ENCODE results near the gene MEIOSIN. TPM values are rescaled to one million over a fixed set of nuclear protein-coding genes. Genes with fewer than 3 reads are reported as not detected.
"Not testable (repeated sequence)": the region's sequence is repeated elsewhere in the genome, so short reads cannot be mapped to it uniquely, and the experiment has no call there.

MEIOSIN gene
- total and polyA plus RNA-seq, 2 donors, result 0.02 TPM; not detected in 1

DNA sequence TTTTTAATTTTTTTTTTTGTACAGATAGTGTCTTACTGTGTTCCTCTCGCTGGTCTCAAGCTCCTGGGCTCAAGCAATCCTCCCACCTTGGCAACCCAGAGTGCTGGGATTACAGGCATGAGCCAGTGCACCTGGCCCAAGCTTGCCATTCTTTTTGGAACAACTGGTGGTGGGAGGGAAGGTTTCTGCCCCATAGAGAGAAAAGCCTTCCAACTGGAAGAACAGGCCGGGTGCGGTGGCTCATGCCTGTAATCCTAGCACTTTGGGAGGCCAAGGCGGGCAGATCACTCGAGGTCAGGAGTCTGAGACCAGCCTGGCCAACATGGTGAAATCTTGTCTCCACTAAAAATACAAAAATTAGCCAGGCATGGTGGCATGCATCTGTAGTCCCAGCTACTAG lies 66.3 kb downstream of the MEIOSIN start:
- not testable (repeated sequence) for H3K9me3 ChIP-seq (ENCODE audit: control insufficient read depth in 2 of 2, insufficient read depth in 1 of 2, low read length in 1 of 2); H3K27ac ChIP-seq (ENCODE audit: low read depth in 1 of 2, low read length in 1 of 2); H3K4me1 ChIP-seq (ENCODE audit: control insufficient read depth in 2 of 2, insufficient read depth in 2 of 2, low read length in 2 of 2); H3K36me3 ChIP-seq (ENCODE audit: control insufficient read depth in 2 of 2, insufficient read depth in 2 of 2, low read length in 1 of 2); DNase-seq (ENCODE audit: low read depth in 6 of 9, low spot score in 9 of 9); H3K4me3 ChIP-seq (ENCODE audit: low read length in 2 of 2)
- H3K27me3 ChIP-seq (ENCODE audit: control insufficient read depth in 2 of 2, insufficient read depth in 1 of 2, low read length in 1 of 2), result peaks cover 0 to 50% of the 10 kb centered on the region in 2 donors
- 94% methylated on average over 5 of the region's 5 CpGs for WGBS

DNA sequence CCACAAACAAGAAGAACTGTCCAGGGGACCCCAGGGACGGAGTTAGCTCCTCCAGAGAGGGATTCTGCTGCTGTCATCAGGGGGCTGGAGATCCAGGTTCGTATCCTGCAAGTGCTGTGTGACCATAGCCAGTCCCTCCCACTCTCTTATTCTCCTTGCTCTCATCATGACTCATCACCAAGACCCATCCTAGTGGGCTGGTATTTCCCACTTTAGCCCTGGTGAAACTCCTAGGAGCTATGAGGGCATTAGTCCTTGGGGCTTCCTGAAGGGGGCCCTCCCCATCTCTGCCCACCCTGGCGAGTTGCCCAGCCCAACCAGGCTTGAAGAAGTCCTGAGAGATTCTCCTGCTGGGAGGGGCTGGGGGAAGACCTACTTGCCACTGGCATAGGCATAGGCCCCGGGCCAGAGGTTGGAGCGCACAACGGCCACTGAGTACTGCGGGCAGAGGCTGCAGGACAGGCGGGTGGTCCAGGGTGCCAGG lies 66.9 kb downstream of the MEIOSIN start:
- H3K36me3 ChIP-seq (ENCODE audit: control insufficient read depth in 2 of 2, insufficient read depth in 2 of 2, low read length in 1 of 2), result no peaks in the 10 kb centered on the region
- no peak overlapping the region for H3K4me3 ChIP-seq (ENCODE audit: low read length in 2 of 2)
- no peak overlapping the region for H3K27ac ChIP-seq (ENCODE audit: low read depth in 1 of 2, low read length in 1 of 2)
- DNase-seq (ENCODE audit: low read depth in 6 of 9, low spot score in 9 of 9), result no peak
- H3K4me1 ChIP-seq (ENCODE audit: control insufficient read depth in 2 of 2, insufficient read depth in 2 of 2, low read length in 2 of 2), result peaks cover 4 to 8% of the 10 kb centered on the region in 2 donors
- H3K27me3 ChIP-seq (ENCODE audit: control insufficient read depth in 2 of 2, insufficient read depth in 1 of 2, low read length in 1 of 2), result peaks cover 0 to 50% of the 10 kb centered on the region in 2 donors
- 88% methylated on average over 8 of the region's 8 CpGs for WGBS
- H3K9me3 ChIP-seq (ENCODE audit: control insufficient read depth in 2 of 2, insufficient read depth in 1 of 2, low read length in 1 of 2), result no peaks in the 10 kb centered on the region

DNA sequence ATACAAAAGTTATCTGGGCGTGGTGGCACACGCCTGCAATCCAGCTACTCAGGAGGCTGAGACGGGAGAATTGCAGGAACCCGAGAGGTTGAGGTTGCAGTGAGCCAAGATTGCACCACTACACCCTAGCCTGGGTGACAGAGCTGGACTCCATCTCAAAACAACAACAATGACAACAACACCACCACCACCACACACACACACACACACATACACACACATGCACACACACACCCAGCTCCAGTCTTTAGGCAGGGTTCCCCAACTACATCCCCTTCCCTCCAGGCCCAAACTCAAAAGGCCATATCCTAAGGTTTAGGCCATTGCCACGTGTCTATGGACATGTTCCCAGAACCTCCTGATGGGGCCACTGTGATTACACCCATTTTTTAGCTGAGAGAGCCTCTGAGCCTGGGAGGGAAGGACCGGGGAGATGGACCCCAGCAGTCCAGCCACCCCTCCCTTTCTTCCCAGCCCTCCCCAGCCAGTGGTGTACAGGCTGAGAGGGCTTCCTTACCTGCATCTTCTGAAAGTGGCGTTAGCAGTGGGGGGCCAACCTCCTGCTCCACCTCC lies 68.5 kb downstream of the MEIOSIN start:
- Histone ChIP-seq H3K36me3 (ENCODE audit: control insufficient read depth in 2 of 2, insufficient read depth in 2 of 2, low read length in 1 of 2) (no peaks in the 10 kb centered on the region), H3K4me3 (ENCODE audit: low read length in 2 of 2) (no peak overlapping the region), H3K4me1 (ENCODE audit: control insufficient read depth in 2 of 2, insufficient read depth in 2 of 2, low read length in 2 of 2) (peaks cover 4 to 8% of the 10 kb centered on the region in 2 donors), H3K9me3 (ENCODE audit: control insufficient read depth in 2 of 2, insufficient read depth in 1 of 2, low read length in 1 of 2) (no peaks in the 10 kb centered on the region), H3K27ac (ENCODE audit: low read depth in 1 of 2, low read length in 1 of 2) (no peak overlapping the region), H3K27me3 (ENCODE audit: control insufficient read depth in 2 of 2, insufficient read depth in 1 of 2, low read length in 1 of 2) (peaks cover 0 to 47% of the 10 kb centered on the region in 2 donors)
- no peak for DNase-seq (ENCODE audit: low read depth in 6 of 9, low spot score in 9 of 9)
- WGBS, result 92% methylated on average over 7 of the region's 7 CpGs

DNA sequence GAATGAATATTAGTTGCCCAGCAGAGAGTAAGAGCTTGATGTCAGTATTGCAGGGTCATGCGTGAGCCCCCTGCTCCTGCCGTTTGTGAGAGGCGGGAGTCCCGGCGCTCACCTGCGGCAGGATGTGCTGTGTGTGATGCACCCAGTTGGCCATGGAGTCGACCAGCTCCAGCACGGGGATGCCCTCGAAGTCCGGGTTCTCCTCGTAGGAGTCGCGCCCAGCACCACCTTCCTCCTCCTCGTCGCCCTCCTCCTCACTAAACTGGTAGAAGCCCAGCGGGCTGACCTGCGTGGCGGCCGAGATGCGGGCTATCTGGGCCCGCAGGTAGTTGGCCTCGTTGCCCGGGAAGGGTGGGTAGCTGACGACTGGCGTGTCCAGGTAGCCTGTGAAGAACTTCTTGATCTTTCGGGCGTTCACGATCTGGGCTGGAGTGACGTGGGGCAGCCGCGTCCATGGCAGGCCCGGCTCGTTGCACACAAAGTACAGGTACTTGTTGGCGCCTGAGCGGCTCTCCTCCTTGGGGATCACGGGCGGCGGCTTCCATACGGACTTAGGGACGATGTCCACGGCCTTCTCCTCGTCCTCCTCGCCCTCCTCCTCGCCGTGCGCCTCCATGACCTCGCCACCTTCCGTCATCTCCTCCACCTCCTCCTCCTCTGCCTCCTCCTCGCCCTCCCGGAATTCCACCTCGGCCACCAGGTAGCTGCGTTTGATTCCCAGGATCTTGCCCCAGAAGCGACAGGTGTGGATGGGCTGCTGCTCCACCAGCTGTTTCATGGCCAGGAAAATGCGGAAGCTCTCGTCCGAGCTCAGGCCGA lies 71.1 kb downstream of the MEIOSIN start:
- no peak for DNase-seq (ENCODE audit: low read depth in 6 of 9, low spot score in 9 of 9)
- WGBS, result 95% methylated on average over 57 of the region's 57 CpGs
- Histone ChIP-seq H3K27ac (ENCODE audit: low read depth in 1 of 2, low read length in 1 of 2) (no peak overlapping the region), H3K9me3 (ENCODE audit: control insufficient read depth in 2 of 2, insufficient read depth in 1 of 2, low read length in 1 of 2) (no peaks in the 10 kb centered on the region), H3K4me3 (ENCODE audit: low read length in 2 of 2) (no peak overlapping the region), H3K27me3 (ENCODE audit: control insufficient read depth in 2 of 2, insufficient read depth in 1 of 2, low read length in 1 of 2) (peaks cover 0 to 43% of the 10 kb centered on the region in 2 donors), H3K36me3 (ENCODE audit: control insufficient read depth in 2 of 2, insufficient read depth in 2 of 2, low read length in 1 of 2) (no peaks in the 10 kb centered on the region), H3K4me1 (ENCODE audit: control insufficient read depth in 2 of 2, insufficient read depth in 2 of 2, low read length in 2 of 2) (peaks cover 3 to 6% of the 10 kb centered on the region in 2 donors)

DNA sequence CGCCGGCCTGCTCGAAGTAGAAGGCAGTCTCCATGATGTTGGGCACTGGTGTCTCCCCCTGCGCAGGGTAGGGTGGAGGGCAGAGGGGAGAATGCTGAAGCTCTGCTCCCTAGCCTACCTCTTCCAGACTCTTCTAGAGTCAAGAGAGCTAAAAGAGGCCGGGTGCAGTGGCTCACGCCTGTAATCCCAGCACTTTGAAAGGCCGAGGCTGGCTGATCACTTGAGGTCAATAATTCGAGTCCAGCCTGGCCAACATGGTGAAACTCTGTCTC lies 71.7 kb downstream of the MEIOSIN start:
- H3K4me1 ChIP-seq (ENCODE audit: control insufficient read depth in 2 of 2, insufficient read depth in 2 of 2, low read length in 2 of 2), result peaks cover 5 to 8% of the 10 kb centered on the region in 2 donors
- no peaks in the 10 kb centered on the region for H3K36me3 ChIP-seq (ENCODE audit: control insufficient read depth in 2 of 2, insufficient read depth in 2 of 2, low read length in 1 of 2)
- 96% methylated on average over 8 of the region's 8 CpGs for WGBS
- peaks cover 0 to 40% of the 10 kb centered on the region in 2 donors for H3K27me3 ChIP-seq (ENCODE audit: control insufficient read depth in 2 of 2, insufficient read depth in 1 of 2, low read length in 1 of 2)
- H3K27ac ChIP-seq (ENCODE audit: low read depth in 1 of 2, low read length in 1 of 2), result no peak overlapping the region
- no peak overlapping the region for H3K4me3 ChIP-seq (ENCODE audit: low read length in 2 of 2)
- H3K9me3 ChIP-seq (ENCODE audit: control insufficient read depth in 2 of 2, insufficient read depth in 1 of 2, low read length in 1 of 2), result no peaks in the 10 kb centered on the region
- DNase-seq (ENCODE audit: low read depth in 6 of 9, low spot score in 9 of 9), result no peak

DNA sequence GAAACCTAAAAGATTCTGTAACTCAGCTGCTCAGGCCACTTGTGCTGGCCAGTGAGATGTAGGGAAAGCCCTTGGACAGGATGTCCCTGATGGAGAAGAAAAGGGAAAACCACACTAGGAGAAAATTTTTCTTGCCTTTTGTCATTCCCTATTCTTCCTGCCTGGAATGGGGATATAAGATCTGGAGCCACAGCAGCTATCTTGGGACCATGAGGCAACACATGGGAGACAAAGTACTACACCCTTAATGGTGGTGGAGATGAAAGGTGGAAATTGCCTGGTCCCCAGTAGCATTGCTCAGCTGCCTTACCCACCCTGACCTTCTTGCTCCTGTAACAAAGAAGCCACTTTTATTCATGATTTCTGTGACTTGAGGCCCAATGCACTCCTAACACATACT lies 72.5 kb downstream of the MEIOSIN start:
- no peak for DNase-seq (ENCODE audit: low read depth in 6 of 9, low spot score in 9 of 9)
- peaks cover 0 to 34% of the 10 kb centered on the region in 2 donors for H3K27me3 ChIP-seq (ENCODE audit: control insufficient read depth in 2 of 2, insufficient read depth in 1 of 2, low read length in 1 of 2)
- H3K27ac ChIP-seq (ENCODE audit: low read depth in 1 of 2, low read length in 1 of 2), result no peak overlapping the region
- H3K4me1 ChIP-seq (ENCODE audit: control insufficient read depth in 2 of 2, insufficient read depth in 2 of 2, low read length in 2 of 2), result peaks cover 5 to 12% of the 10 kb centered on the region in 2 donors
- H3K9me3 ChIP-seq (ENCODE audit: control insufficient read depth in 2 of 2, insufficient read depth in 1 of 2, low read length in 1 of 2), result no peaks in the 10 kb centered on the region
- no peak overlapping the region for H3K4me3 ChIP-seq (ENCODE audit: low read length in 2 of 2)
- no peaks in the 10 kb centered on the region for H3K36me3 ChIP-seq (ENCODE audit: control insufficient read depth in 2 of 2, insufficient read depth in 2 of 2, low read length in 1 of 2)

DNA sequence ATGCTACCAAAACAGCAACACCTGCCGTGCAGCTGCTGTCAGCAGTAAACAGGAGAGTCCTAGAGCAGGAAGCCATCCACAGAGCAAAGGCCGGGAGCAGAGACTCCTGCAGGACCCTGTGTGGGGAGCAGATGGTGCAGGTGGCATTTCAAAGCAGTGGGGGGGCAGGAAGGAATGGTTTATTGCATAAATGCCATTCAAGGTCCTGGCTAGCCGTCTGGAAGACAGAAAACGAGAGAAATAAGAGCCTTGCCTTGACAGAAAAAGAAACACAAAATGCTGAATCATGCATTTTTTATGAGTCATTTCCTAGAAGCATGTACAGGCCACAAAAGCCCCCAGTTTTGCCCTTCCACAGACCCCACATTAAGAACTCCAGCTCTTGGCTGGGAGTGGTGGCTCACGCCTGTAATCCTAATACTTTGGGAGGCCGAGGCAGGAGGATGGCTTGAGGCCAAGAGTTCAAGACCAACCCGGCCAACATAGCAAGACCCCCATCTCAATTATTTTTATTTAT lies 76.5 kb downstream of the MEIOSIN start:
- no peaks in the 10 kb centered on the region for H3K9me3 ChIP-seq (ENCODE audit: control insufficient read depth in 2 of 2, insufficient read depth in 1 of 2, low read length in 1 of 2)
- H3K36me3 ChIP-seq (ENCODE audit: control insufficient read depth in 2 of 2, insufficient read depth in 2 of 2, low read length in 1 of 2), result peaks cover 0 to 3% of the 10 kb centered on the region in 2 donors
- WGBS, result 15% methylated on average over 7 of the region's 7 CpGs
- H3K27ac ChIP-seq (ENCODE audit: low read depth in 1 of 2, low read length in 1 of 2), result peak overlapping the region; percentile 40 to 83
- H3K4me3 ChIP-seq (ENCODE audit: low read length in 2 of 2), result no peak overlapping the region
- DNase-seq (ENCODE audit: low read depth in 6 of 9, low spot score in 9 of 9), result peak in 5 of 9 donors; percentile 47 to 78 (median 57)
- peaks cover 5 to 14% of the 10 kb centered on the region in 2 donors for H3K4me1 ChIP-seq (ENCODE audit: control insufficient read depth in 2 of 2, insufficient read depth in 2 of 2, low read length in 2 of 2)
- H3K27me3 ChIP-seq (ENCODE audit: control insufficient read depth in 2 of 2, insufficient read depth in 1 of 2, low read length in 1 of 2), result peaks cover 2 to 17% of the 10 kb centered on the region in 2 donors

DNA sequence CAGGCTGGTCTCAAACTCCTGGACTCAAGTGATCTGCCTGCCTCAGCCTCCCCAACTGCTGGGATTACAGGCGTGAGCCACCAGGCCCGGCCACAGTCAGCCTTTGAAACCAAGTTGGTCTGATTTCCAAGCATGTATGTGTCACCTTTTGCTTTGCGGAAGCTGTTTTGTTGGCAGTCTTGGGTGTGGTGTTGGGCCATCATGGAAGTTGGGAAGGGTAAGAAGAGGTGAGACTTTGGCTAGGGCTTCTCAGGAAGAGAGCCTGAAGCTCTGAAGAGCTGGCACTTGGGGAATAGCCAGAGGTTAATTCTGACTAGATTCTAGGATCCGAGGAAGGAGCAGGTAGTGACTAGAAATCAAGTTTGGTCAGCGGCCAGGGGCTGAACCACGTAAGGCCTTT lies 79.1 kb downstream of the MEIOSIN start:
- no peak overlapping the region for H3K27ac ChIP-seq (ENCODE audit: low read depth in 1 of 2, low read length in 1 of 2)
- H3K4me1 ChIP-seq (ENCODE audit: control insufficient read depth in 2 of 2, insufficient read depth in 2 of 2, low read length in 2 of 2), result peaks cover 5 to 32% of the 10 kb centered on the region in 2 donors
- DNase-seq (ENCODE audit: low read depth in 6 of 9, low spot score in 9 of 9), result no peak
- peaks cover 0 to 3% of the 10 kb centered on the region in 2 donors for H3K36me3 ChIP-seq (ENCODE audit: control insufficient read depth in 2 of 2, insufficient read depth in 2 of 2, low read length in 1 of 2)
- H3K9me3 ChIP-seq (ENCODE audit: control insufficient read depth in 2 of 2, insufficient read depth in 1 of 2, low read length in 1 of 2), result no peaks in the 10 kb centered on the region
- WGBS, result 97% methylated on average over 6 of the region's 6 CpGs
- no peak overlapping the region for H3K4me3 ChIP-seq (ENCODE audit: low read length in 2 of 2)
- peaks cover 2 to 26% of the 10 kb centered on the region in 2 donors for H3K27me3 ChIP-seq (ENCODE audit: control insufficient read depth in 2 of 2, insufficient read depth in 1 of 2, low read length in 1 of 2)
